GM23338 (cell line): ENCODE results near the gene PPM1L. TPM values are rescaled to one million over a fixed set of nuclear protein-coding genes. Genes with fewer than 3 reads are reported as not detected.

ENCODE experiments used
- ATAC-seq: fragments of 200-7000 bp; cut with Tn5 transposase; 3 replicates; pipeline ENCODE4 v1.9.1; 2020
- DNase-seq: peaks from one replicate; pipeline ENCODE4 v3.0.0-alpha.2; 2015; ENCODE audit warnings: low spot score
- H2AFZ ChIP-seq: fragments of 200-600 bp; sonication (generic); 2 replicates; pipeline ENCODE4 v1.8.0; 2016; ENCODE audit warnings: antibody characterized with exemption, mild to moderate bottlenecking, moderate library complexity
- H3F3A ChIP-seq: fragments of 200-600 bp; sonication (generic); replicated peaks from 2 replicates; pipeline ENCODE4 v1.8.0; 2017; ENCODE audit warnings: antibody characterized with exemption, mixed run types, low read depth
- H3K27ac ChIP-seq: fragments of 200-600 bp; sonication (generic); 2 replicates; pipeline ENCODE4 v1.6.1; 2016; ENCODE audit warnings: low read depth
- H3K27me3 ChIP-seq: fragments of 200-600 bp; sonication (generic); 2 replicates; pipeline ENCODE4 v1.8.0; 2016; ENCODE audit warnings: mild to moderate bottlenecking, mixed run types, moderate library complexity; ENCODE audit not compliant: insufficient read depth
- H3K36me3 ChIP-seq: fragments of 200-600 bp; sonication (generic); 2 replicates; pipeline ENCODE4 v1.8.0; 2016; ENCODE audit warnings: mild to moderate bottlenecking; ENCODE audit not compliant: insufficient read depth
- H3K4me1 ChIP-seq: fragments of 200-600 bp; sonication (generic); 2 replicates; pipeline ENCODE4 v1.8.0; 2016; ENCODE audit warnings: mild to moderate bottlenecking, moderate library complexity; ENCODE audit not compliant: insufficient read depth
- H3K4me2 ChIP-seq: fragments of 200-600 bp; sonication (generic); 2 replicates; pipeline ENCODE4 v1.7.1; 2017; ENCODE audit warnings: mixed run types
- H3K4me3 ChIP-seq: fragments of 200-600 bp; sonication (generic); 2 replicates; pipeline ENCODE4 v1.6.1; 2016; ENCODE audit warnings: mixed run types
- H3K79me2 ChIP-seq: fragments of 200-600 bp; sonication (generic); replicated peaks from 2 replicates; pipeline ENCODE4 v1.8.0; 2017; ENCODE audit warnings: mild to moderate bottlenecking; ENCODE audit not compliant: insufficient read depth
- H3K9me2 ChIP-seq: fragments of 200-600 bp; sonication (generic); 2 replicates; pipeline ENCODE4 v1.8.0; 2017; ENCODE audit not compliant: insufficient read depth
- H4K20me1 ChIP-seq: fragments of 200-600 bp; sonication (generic); replicated peaks from 2 replicates; pipeline ENCODE4 v1.8.0; 2017; ENCODE audit warnings: mild to moderate bottlenecking; ENCODE audit not compliant: insufficient read depth
- H3K27ac Mint-ChIP-seq: 2 replicates; pipeline ENCODE4 v1.8.0; 2020; ENCODE audit warnings: inconsistent platforms, mild to moderate bottlenecking, moderate library complexity, mixed read lengths
- H3K27me3 Mint-ChIP-seq: 3 replicates; pipeline ENCODE4 v1.8.0; 2022; ENCODE audit warnings: low read depth, mild to moderate bottlenecking, moderate library complexity, mixed read lengths, inconsistent platforms; ENCODE audit not compliant: insufficient read depth, poor library complexity
- H3K36me3 Mint-ChIP-seq: 3 replicates; pipeline ENCODE4 v1.8.0; 2021; ENCODE audit warnings: low read depth, mild to moderate bottlenecking, inconsistent platforms, moderate library complexity, mixed read lengths
- H3K4me1 Mint-ChIP-seq: 3 replicates; pipeline ENCODE4 v1.8.0; 2020; ENCODE audit warnings: mild to moderate bottlenecking, inconsistent platforms, mixed read lengths
- H3K4me3 Mint-ChIP-seq: 3 replicates; pipeline ENCODE4 v1.8.0; 2021; ENCODE audit warnings: moderate library complexity, mild to moderate bottlenecking, inconsistent platforms, mixed read lengths
- H3K9me3 Mint-ChIP-seq: 3 replicates; pipeline ENCODE4 v1.8.0; 2020; ENCODE audit warnings: moderate library complexity, mild to moderate bottlenecking, inconsistent platforms, mixed read lengths
- CREB1 ChIP-seq: fragments of 250-450 bp; sonication (Bioruptor Pico); IDR thresholded peaks from 2 replicates; pipeline ENCODE4 v1.5.0; 2020; ENCODE audit warnings: low read depth, mild to moderate bottlenecking, moderate library complexity
- CTCF ChIP-seq, 2 experiments: fragments of 200-600 bp in 1 of 2; sonication (generic) in 1 of 2; conservative IDR thresholded peaks; 2 replicates each; pipeline versions ENCODE4 v1.5.1 to v1.6.1; 2016 to 2017; ENCODE audit warnings: antibody characterized with exemption in 2 of 2, low read depth in 2 of 2, mild to moderate bottlenecking in 2 of 2, moderate library complexity in 1 of 2
- ETS1 ChIP-seq: IDR thresholded peaks from 2 replicates; pipeline ENCODE4 v1.6.1; 2016; ENCODE audit warnings: antibody characterized with exemption
- EZH2 ChIP-seq: fragments of 200-600 bp; sonication (generic); IDR thresholded peaks from one replicate; pipeline ENCODE4 v1.8.0; 2017; ENCODE audit warnings: antibody characterized with exemption, mild to moderate bottlenecking, low read depth; ENCODE audit not compliant: unreplicated experiment
- EZH2phosphoT487 ChIP-seq: fragments of 200-600 bp; sonication (generic); IDR thresholded peaks from one replicate; pipeline ENCODE4 v1.8.1; 2018; ENCODE audit warnings: antibody characterized with exemption; ENCODE audit not compliant: unreplicated experiment
- JUNB ChIP-seq: IDR thresholded peaks from one replicate; pipeline ENCODE4 v1.6.1; 2016; ENCODE audit warnings: antibody characterized with exemption; ENCODE audit not compliant: unreplicated experiment
- NANOG ChIP-seq: IDR thresholded peaks from 2 replicates; pipeline ENCODE4 v1.6.1; 2016; ENCODE audit warnings: antibody characterized with exemption, borderline replicate concordance
- REST ChIP-seq: IDR thresholded peaks from one replicate; pipeline ENCODE4 v1.6.1; 2018; ENCODE audit warnings: antibody characterized with exemption; ENCODE audit not compliant: unreplicated experiment
- STAT1 ChIP-seq: IDR thresholded peaks from one replicate; pipeline ENCODE4 v1.6.1; 2016; ENCODE audit warnings: antibody characterized with exemption; ENCODE audit not compliant: unreplicated experiment
- ZNF114 ChIP-seq: fragments of 250-450 bp; sonication (Bioruptor Pico); IDR thresholded peaks from 2 replicates; pipeline ENCODE4 v1.5.0; 2020; ENCODE audit warnings: mild to moderate bottlenecking, moderate library complexity
- ZNF331 ChIP-seq: fragments of 250-450 bp; sonication (Bioruptor Pico); IDR thresholded peaks from 2 replicates; pipeline ENCODE4 v1.5.0; 2020; ENCODE audit warnings: low read depth, mild to moderate bottlenecking, moderate library complexity
- ZNF462 ChIP-seq: fragments of 250-450 bp; sonication (Bioruptor Pico); IDR thresholded peaks from 2 replicates; pipeline ENCODE4 v1.5.0; 2020; ENCODE audit warnings: mild to moderate bottlenecking, moderate library complexity
- polyA plus RNA-seq: library from polyadenylated mRNA; unstranded; fragments of >200 nt; fragmentation: Nextera tagmentation; extraction: Ambion mirVana; gene quantifications from 2 replicates; pipeline ENCODE4 v1.2.1, GENCODE V29; 2016
- total RNA-seq: library from RNA; depleted of rRNA; stranded (reverse); fragments of >200 nt; shearing (Covaris generic); gene quantifications from 2 replicates; pipeline ENCODE4 v1.2.3, GENCODE V29; 2014

The PPM1L gene
- total and polyA plus RNA-seq, 2 experiments from 2014 or later = 3.9 to 26.4 TPM

- TF ChIP-seq ZNF114 = no peak
- no peak for TF ChIP-seq CREB1
- TF ChIP-seq ETS1 = no peak
- no peak for TF ChIP-seq STAT1
- TF ChIP-seq NANOG = no peak
- TF ChIP-seq ZNF331 (CRISPR knock-in tag) = no peak
- no peak for TF ChIP-seq JUNB
- no peak for TF ChIP-seq REST
These were observed 34.7 kb downstream of the PPM1L start (continued) for GRCh38 chr3:160790726-160791125.

- DNase-seq = no peak
- no peaks in the 10 kb centered on the region for H3F3A ChIP-seq
- peaks cover 22% of the 10 kb centered on the region for H3K79me2 ChIP-seq
- Mint-ChIP-seq H3K4me3 (no peak overlapping the region), H3K27ac (no peak overlapping the region), H3K36me3 (peaks cover 2% of the 10 kb centered on the region; the same call in 2 of the 3 replicates), H3K4me1 (peaks cover 38% of the 10 kb centered on the region), H3K27me3 (no peaks in the 10 kb centered on the region), H3K9me3 (peaks cover 7% of the 10 kb centered on the region; the same call in 1 of the 3 replicates)
- no peaks in the 10 kb centered on the region for H3K9me2 ChIP-seq
- H3K4me1 ChIP-seq = peaks cover 14% of the 10 kb centered on the region
- no peak overlapping the region for H3K27ac ChIP-seq
- H3K27me3 ChIP-seq = no peaks in the 10 kb centered on the region
- H3K4me3 ChIP-seq = no peak overlapping the region
- no peak; the same call in 1 of the 3 replicates for ATAC-seq
- no peak overlapping the region for H2AFZ ChIP-seq
- no peak overlapping the region for H3K4me2 ChIP-seq
- H3K36me3 ChIP-seq = no peaks in the 10 kb centered on the region
- H4K20me1 ChIP-seq = no peaks in the 10 kb centered on the region
- no peak for TF ChIP-seq NANOG
- no peak for TF ChIP-seq ZNF331 (CRISPR knock-in tag)
- no peak for TF ChIP-seq STAT1
- no peak for TF ChIP-seq ZNF114
- TF ChIP-seq ZNF462 (CRISPR knock-in tag) = no peak
- no peak for TF ChIP-seq CREB1
- no peak for TF ChIP-seq EZH2phosphoT487
- no peak for TF ChIP-seq EZH2
- no peak for TF ChIP-seq CTCF (conservative IDR thresholded peaks at IDR 0.05; ENCODE audit: low read depth in 2 of 2)
- no peak for TF ChIP-seq JUNB
These were observed 36.5 kb downstream of the PPM1L start for GRCh38 chr3:160792540-160792939.
